ENCODE results near the gene ERICH6B.

- TF ChIP-seq SIN3A (conservative IDR thresholded peaks at IDR 0.05 in 1 of 2, IDR thresholded peaks at IDR 0.05 in 1 of 2; ENCODE audit: low read depth in 1 of 2, low read length in 2 of 2) (no peak), ATF2 (IDR thresholded peaks at IDR 0.05; ENCODE audit: low read length) (no peak), TBP (IDR thresholded peaks at IDR 0.05; ENCODE audit: low read depth, low read length) (no peak), KDM5A (IDR thresholded peaks at IDR 0.05; ENCODE audit: low read length) (no peak), KDM1A (IDR thresholded peaks at IDR 0.05; ENCODE audit: borderline replicate concordance, low read length) (no peak), POLR2A (IDR thresholded peaks at IDR 0.05; ENCODE audit: control extremely low read depth in 1 of 2, low read depth in 2 of 2, low read length in 2 of 2) (no peak), MAX (IDR thresholded peaks at IDR 0.05) (no peak), CBX5 (IDR thresholded peaks at IDR 0.05; ENCODE audit: low read depth, low read length) (no peak)
- TF ChIP-seq, protein P1, sequence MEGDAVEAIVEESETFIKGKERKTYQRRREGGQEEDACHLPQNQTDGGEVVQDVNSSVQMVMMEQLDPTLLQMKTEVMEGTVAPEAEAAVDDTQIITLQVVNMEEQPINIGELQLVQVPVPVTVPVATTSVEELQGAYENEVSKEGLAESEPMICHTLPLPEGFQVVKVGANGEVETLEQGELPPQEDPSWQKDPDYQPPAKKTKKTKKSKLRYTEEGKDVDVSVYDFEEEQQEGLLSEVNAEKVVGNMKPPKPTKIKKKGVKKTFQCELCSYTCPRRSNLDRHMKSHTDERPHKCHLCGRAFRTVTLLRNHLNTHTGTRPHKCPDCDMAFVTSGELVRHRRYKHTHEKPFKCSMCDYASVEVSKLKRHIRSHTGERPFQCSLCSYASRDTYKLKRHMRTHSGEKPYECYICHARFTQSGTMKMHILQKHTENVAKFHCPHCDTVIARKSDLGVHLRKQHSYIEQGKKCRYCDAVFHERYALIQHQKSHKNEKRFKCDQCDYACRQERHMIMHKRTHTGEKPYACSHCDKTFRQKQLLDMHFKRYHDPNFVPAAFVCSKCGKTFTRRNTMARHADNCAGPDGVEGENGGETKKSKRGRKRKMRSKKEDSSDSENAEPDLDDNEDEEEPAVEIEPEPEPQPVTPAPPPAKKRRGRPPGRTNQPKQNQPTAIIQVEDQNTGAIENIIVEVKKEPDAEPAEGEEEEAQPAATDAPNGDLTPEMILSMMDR (IDR thresholded peaks at IDR 0.05; ENCODE audit: control extremely low read depth in 1 of 3, insufficient read depth in 1 of 3, low read depth in 1 of 3, low read length in 3 of 3), result no peak
These were observed 69.7 kb downstream of the ERICH6B start for GRCh38 chr13:45545686-45546409.
